AG10803 (cell line): ENCODE measurements around the gene SLC43A2.
"Not testable (repeated sequence)": the region's sequence is repeated elsewhere in the genome, so short reads cannot be mapped to it uniquely, and the experiment has no call there.

Source experiments
- DNase-seq: peaks from one replicate; pipeline ENCODE4 v3.0.0; 2010; ENCODE audit warnings: low read depth
- H3K4me3 ChIP-seq: 2 replicates; pipeline ENCODE4 v1.5.1; 2011; ENCODE audit warnings: mild to moderate bottlenecking, low read length, control low read depth
- CTCF ChIP-seq: conservative IDR thresholded peaks from 2 replicates; pipeline ENCODE4 v1.5.1; 2011; ENCODE audit warnings: mild to moderate bottlenecking, low read length, control low read depth, inconsistent platforms

The SLC43A2 gene

GRCh38 chr17:1541367-1541904 is 87.2 kb downstream of the SLC43A2 start:
- no peak overlapping the region for H3K4me3 ChIP-seq
- no peak for TF ChIP-seq CTCF
- DNase-seq = no peak

GRCh38 chr17:1539811-1540210 is 88.8 kb downstream of the SLC43A2 start:
- no peak for TF ChIP-seq CTCF
- DNase-seq = no peak
- no peak overlapping the region for H3K4me3 ChIP-seq

GRCh38 chr17:1535737-1536136 is 92.9 kb downstream of the SLC43A2 start:
- no peak overlapping the region for H3K4me3 ChIP-seq
- no peak for TF ChIP-seq CTCF
- no peak for DNase-seq

- no peak for DNase-seq
- H3K4me3 ChIP-seq = no peak overlapping the region
- TF ChIP-seq CTCF = no peak
These were observed 94.8 kb downstream of the SLC43A2 start for GRCh38 chr17:1533661-1534325.

GRCh38 chr17:1532836-1533602 is 95.6 kb downstream of the SLC43A2 start:
- peak; percentile 33 for TF ChIP-seq CTCF
- DNase-seq = no peak
- H3K4me3 ChIP-seq = no peak overlapping the region

GRCh38 chr17:1529863-1530262 is 98.8 kb downstream of the SLC43A2 start:
- no peak for TF ChIP-seq CTCF
- peak; percentile 4 for DNase-seq
- no peak overlapping the region for H3K4me3 ChIP-seq

- not testable (repeated sequence) for H3K4me3 ChIP-seq, DNase-seq
These were observed 101.8 kb downstream of the SLC43A2 start for GRCh38 chr17:1526876-1527275.
